DMS 273 (cell line): Measurements from ENCODE around the gene IRF4.
"Not testable (repeated sequence)": the region's sequence is repeated elsewhere in the genome, so short reads cannot be mapped to it uniquely, and the experiment has no call there.

ENCODE experiments used
- DNase-seq: peaks from one replicate; lab custom pipeline; 2025; ENCODE audit not compliant: unreplicated experiment; lab: John Stamatoyannopoulos, UW

Gene IRF4

GRCh38 chr6:364609-365540, 26.7 kb upstream of the IRF4 start:
- DNase-seq: no peak

GRCh38 chr6:365835-366234, 25.7 kb upstream of the IRF4 start:
- no peak for DNase-seq

GRCh38 chr6:366389-367297, 24.9 kb upstream of the IRF4 start:
- DNase-seq: no peak

- no peak for DNase-seq
Measured at GRCh38 chr6:367298-367794, 24.2 kb upstream of the IRF4 start.

GRCh38 chr6:367891-368630, 23.5 kb upstream of the IRF4 start:
- no peak for DNase-seq

- no peak for DNase-seq
Measured at GRCh38 chr6:369559-370431, 21.8 kb upstream of the IRF4 start.

GRCh38 chr6:370555-370954, 21.0 kb upstream of the IRF4 start:
- DNase-seq: no peak

- not testable (repeated sequence) for DNase-seq
Measured at GRCh38 chr6:371851-372250, 19.7 kb upstream of the IRF4 start.

GRCh38 chr6:372336-372911, 19.1 kb upstream of the IRF4 start:
- no peak for DNase-seq

GRCh38 chr6:373031-373430, 18.5 kb upstream of the IRF4 start:
- no peak for DNase-seq

GRCh38 chr6:373773-374724, 17.5 kb upstream of the IRF4 start:
- DNase-seq: no peak

GRCh38 chr6:374956-375355, 16.6 kb upstream of the IRF4 start:
- no peak for DNase-seq

GRCh38 chr6:376827-377640, 14.5 kb upstream of the IRF4 start:
- no peak for DNase-seq

GRCh38 chr6:377641-378020, 13.9 kb upstream of the IRF4 start:
- DNase-seq: not testable (repeated sequence)

- DNase-seq: no peak
Measured at GRCh38 chr6:378090-378957, 13.2 kb upstream of the IRF4 start.

GRCh38 chr6:378958-379409, 12.6 kb upstream of the IRF4 start:
- no peak for DNase-seq
